ENCODE data around the gene KCNMB2. TPM values are rescaled to one million over a fixed set of nuclear protein-coding genes. Genes with fewer than 3 reads are reported as not detected.
A peak's percentile ranks its signal among the peaks of the same experiment; 100 is the strongest.

KCNMB2 gene
- not detected for total RNA-seq
- 0.93 TPM for polyA plus RNA-seq (2013, experiment 1 of 2)
- 0.75 TPM for polyA plus RNA-seq (2013, experiment 2 of 2)
- long read RNA-seq, experiment 1 = 0 reads
- long read RNA-seq, experiment 2 = 0 reads
- long read RNA-seq, experiment 3 = 0 reads
- long read RNA-seq, experiment 4 = 0 reads

DNA sequence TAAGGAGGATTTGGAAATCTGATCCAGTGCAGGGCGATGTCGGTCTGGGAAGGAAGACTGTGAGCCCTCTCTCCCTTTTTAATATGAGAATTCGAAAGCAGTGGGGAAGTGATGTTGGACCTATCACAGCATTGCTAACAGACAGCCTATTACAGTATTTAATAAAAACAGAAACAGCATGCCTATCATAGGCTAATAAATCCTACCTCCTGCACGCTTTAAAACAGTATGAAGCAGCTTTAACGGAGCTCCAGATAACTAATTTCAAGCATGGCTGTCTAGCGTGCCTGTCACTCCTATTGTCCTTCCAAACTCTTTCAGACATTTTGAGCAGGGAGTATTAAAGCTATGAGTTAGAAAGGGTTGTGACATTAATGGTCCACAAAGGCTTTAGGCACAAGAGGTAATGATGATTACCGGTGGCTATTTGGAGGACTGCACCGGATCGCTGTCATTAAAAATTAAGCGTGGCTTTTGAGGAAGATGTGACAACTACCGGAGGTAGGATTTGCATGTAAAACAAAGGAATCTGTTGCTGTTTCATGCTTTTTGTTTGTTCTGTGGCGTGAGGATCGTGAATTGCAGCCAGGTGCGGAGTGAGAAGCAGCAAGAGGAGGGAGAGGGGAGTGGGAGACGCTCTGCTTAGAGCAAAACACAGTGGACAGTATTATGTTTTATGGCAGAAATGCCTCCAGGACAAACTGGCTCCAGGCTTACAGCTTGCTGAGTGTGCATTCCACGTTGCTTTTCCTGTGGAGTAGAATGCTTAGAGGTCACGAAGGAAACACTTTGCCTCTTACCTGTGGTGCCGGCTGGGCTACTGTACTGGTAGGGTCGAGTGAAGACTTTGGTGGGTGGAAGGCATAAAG, at the start of gene KCNMB2:
KCNMB2 (plus strand) TSS at position 226 of the 869 bp plus-strand sequence.
- H3K36me3 ChIP-seq (ENCODE audit: control insufficient read depth, insufficient read depth, low read length) = no peaks in the 10 kb centered on the region
- H3K27me3 ChIP-seq (ENCODE audit: control insufficient read depth, insufficient read depth, low read length, poor library complexity, severe bottlenecking) = peaks cover 16% of the 10 kb centered on the region
- TF ChIP-seq, protein P1, sequence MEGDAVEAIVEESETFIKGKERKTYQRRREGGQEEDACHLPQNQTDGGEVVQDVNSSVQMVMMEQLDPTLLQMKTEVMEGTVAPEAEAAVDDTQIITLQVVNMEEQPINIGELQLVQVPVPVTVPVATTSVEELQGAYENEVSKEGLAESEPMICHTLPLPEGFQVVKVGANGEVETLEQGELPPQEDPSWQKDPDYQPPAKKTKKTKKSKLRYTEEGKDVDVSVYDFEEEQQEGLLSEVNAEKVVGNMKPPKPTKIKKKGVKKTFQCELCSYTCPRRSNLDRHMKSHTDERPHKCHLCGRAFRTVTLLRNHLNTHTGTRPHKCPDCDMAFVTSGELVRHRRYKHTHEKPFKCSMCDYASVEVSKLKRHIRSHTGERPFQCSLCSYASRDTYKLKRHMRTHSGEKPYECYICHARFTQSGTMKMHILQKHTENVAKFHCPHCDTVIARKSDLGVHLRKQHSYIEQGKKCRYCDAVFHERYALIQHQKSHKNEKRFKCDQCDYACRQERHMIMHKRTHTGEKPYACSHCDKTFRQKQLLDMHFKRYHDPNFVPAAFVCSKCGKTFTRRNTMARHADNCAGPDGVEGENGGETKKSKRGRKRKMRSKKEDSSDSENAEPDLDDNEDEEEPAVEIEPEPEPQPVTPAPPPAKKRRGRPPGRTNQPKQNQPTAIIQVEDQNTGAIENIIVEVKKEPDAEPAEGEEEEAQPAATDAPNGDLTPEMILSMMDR (conservative IDR thresholded peaks at IDR 0.05) = no peak
- H3K4me3 ChIP-seq (ENCODE audit: low read length) = peak within 1 kb of the TSS; percentile 73
- H3K4me1 ChIP-seq (ENCODE audit: control insufficient read depth, insufficient read depth, low read length) = no peaks in the 10 kb centered on the region
- Mint-ChIP-seq H3K27ac (no peak within 1 kb of the TSS), H3K4me1 (peaks cover 16% of the 10 kb centered on the region), H3K27me3 (ENCODE audit: insufficient read depth) (no peaks in the 10 kb centered on the region), H3K9me3 (no peaks in the 10 kb centered on the region), H3K36me3 (ENCODE audit: low read depth) (no peaks in the 10 kb centered on the region), H3K4me3 (peak within 1 kb of the TSS; percentile 49)
- peak; percentile 60 for DNase-seq
- H3K27ac ChIP-seq (ENCODE audit: low read depth, low read length) = no peak within 1 kb of the TSS
- no peaks in the 10 kb centered on the region for H3K9me3 ChIP-seq (ENCODE audit: control insufficient read depth, low read length)
- H3K9ac ChIP-seq (ENCODE audit: extremely low read depth, low read length, poor library complexity, severe bottlenecking) = no peak within 1 kb of the TSS
- WGBS, 2 experiments (ENCODE audit: insufficient coverage in 1 of 2, insufficient read length in 1 of 2) = 11 to 28% methylated on average over 12 to 19 of the region's 19 CpGs

DNA sequence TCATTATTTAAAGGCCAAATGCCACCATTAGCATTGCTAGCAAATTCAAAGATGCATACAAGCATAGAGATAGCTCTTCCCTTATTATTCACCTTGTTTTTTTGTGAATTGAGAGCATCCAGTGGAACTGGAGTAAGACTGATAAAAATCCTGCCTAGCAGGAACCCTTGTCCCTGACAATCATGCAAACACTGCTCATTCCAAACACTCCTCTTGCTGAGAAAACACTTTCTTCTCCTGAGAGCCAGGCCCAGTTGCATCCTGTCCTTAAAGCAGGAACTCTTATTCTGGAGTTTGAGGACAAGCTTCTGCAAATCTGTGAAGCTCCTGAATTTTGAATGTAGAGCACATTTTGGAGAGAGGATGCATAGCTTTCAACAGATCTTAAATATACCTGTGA, 49.3 kb upstream of the KCNMB2 start:
- H3K27me3 ChIP-seq (ENCODE audit: control insufficient read depth, insufficient read depth, low read length, poor library complexity, severe bottlenecking) = peaks cover 55% of the 10 kb centered on the region
- no peak for DNase-seq
- Mint-ChIP-seq H3K27ac (no peak overlapping the region), H3K4me3 (no peak overlapping the region), H3K27me3 (ENCODE audit: insufficient read depth) (peaks cover 63% of the 10 kb centered on the region), H3K9me3 (no peaks in the 10 kb centered on the region), H3K4me1 (peaks cover 18% of the 10 kb centered on the region), H3K36me3 (ENCODE audit: low read depth) (no peaks in the 10 kb centered on the region)
- no peaks in the 10 kb centered on the region for H3K9me3 ChIP-seq (ENCODE audit: control insufficient read depth, low read length)
- H3K4me3 ChIP-seq (ENCODE audit: low read length) = no peak overlapping the region
- TF ChIP-seq, protein P1 (conservative IDR thresholded peaks at IDR 0.05) = no peak
- H3K9ac ChIP-seq (ENCODE audit: extremely low read depth, low read length, poor library complexity, severe bottlenecking) = no peak overlapping the region
- H3K36me3 ChIP-seq (ENCODE audit: control insufficient read depth, insufficient read depth, low read length) = no peaks in the 10 kb centered on the region
- H3K27ac ChIP-seq (ENCODE audit: low read depth, low read length) = no peak overlapping the region
- H3K4me1 ChIP-seq (ENCODE audit: control insufficient read depth, insufficient read depth, low read length) = peaks cover 5% of the 10 kb centered on the region

DNA sequence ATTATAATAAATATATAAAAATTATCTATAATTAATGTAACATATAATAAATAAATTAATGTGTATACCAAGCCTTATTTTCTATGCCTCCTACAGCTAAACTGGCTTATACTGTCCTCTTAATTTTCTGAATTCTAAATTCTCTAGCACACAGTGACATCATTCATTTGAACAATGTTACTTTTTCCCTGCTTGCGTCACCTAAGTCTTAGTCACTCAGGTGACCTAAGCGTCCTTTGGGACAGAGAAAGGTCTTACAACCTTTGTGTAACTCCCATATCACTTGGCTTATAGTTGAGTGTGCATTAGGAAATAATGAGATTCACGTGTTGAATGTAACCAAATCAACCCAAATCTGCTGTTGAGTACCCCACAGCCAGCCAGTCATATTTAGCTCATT, 48.5 kb upstream of the KCNMB2 start:
- Histone ChIP-seq H3K4me1 (ENCODE audit: control insufficient read depth, insufficient read depth, low read length) (peaks cover 8% of the 10 kb centered on the region), H3K9ac (ENCODE audit: extremely low read depth, low read length, poor library complexity, severe bottlenecking) (no peak overlapping the region), H3K9me3 (ENCODE audit: control insufficient read depth, low read length) (no peaks in the 10 kb centered on the region), H3K27ac (ENCODE audit: low read depth, low read length) (no peak overlapping the region), H3K4me3 (ENCODE audit: low read length) (no peak overlapping the region), H3K36me3 (ENCODE audit: control insufficient read depth, insufficient read depth, low read length) (no peaks in the 10 kb centered on the region), H3K27me3 (ENCODE audit: control insufficient read depth, insufficient read depth, low read length, poor library complexity, severe bottlenecking) (peaks cover 48% of the 10 kb centered on the region)
- Mint-ChIP-seq H3K4me3 (no peak overlapping the region), H3K4me1 (peaks cover 27% of the 10 kb centered on the region), H3K27ac (no peak overlapping the region), H3K36me3 (ENCODE audit: low read depth) (no peaks in the 10 kb centered on the region), H3K9me3 (no peaks in the 10 kb centered on the region), H3K27me3 (ENCODE audit: insufficient read depth) (peaks cover 55% of the 10 kb centered on the region)
- TF ChIP-seq, protein P1 (conservative IDR thresholded peaks at IDR 0.05) = no peak
- WGBS, 2 experiments (ENCODE audit: insufficient coverage in 1 of 2, insufficient read length in 1 of 2) = 87 to 100% methylated on average over 2 to 3 of the region's 3 CpGs
- DNase-seq = no peak
